Stimulated activated CD8-positive, alpha-beta memory T cell treated with anti-CD3 and anti-CD28 coated beads, Interleukin-15, amount 100 ng/mL, for 24 hours (primary cell): ENCODE data around the gene TAF11L8.
"Not testable (repeated sequence)": the region's sequence is repeated elsewhere in the genome, so short reads cannot be mapped to it uniquely, and the experiment has no call there.

Source experiments
- DNase-seq: peaks from one replicate; pipeline ENCODE4 v3.0.0-alpha.2; 2020; ENCODE audit warnings: low read depth

Gene TAF11L8

GRCh38 chr5:17590860-17591259 lies at the start of gene TAF11L8:
TAF11L8 (minus strand) TSS chr5:17590960.
- not testable (repeated sequence) for DNase-seq

GRCh38 chr5:17634160-17634559 lies 43.4 kb upstream of the TAF11L8 start, which contains the start of gene TAF11L14:
TAF11L14 (plus strand) TSS chr5:17634460.
- no peak for DNase-seq

GRCh38 chr5:17631788-17632187 lies 41.0 kb upstream of the TAF11L8 start, which contains the start of gene TAF11L13:
TAF11L13 (plus strand) TSS chr5:17632088.
- DNase-seq = not testable (repeated sequence)

- no peak for DNase-seq
Measured at GRCh38 chr5:17625686-17626085, 34.9 kb upstream of the TAF11L8 start.

- DNase-seq = no peak
Measured at GRCh38 chr5:17620627-17621026, 29.9 kb upstream of the TAF11L8 start.

- DNase-seq = no peak
Measured at GRCh38 chr5:17619354-17619753, 28.6 kb upstream of the TAF11L8 start.

GRCh38 chr5:17614872-17615605 lies 24.3 kb upstream of the TAF11L8 start:
- DNase-seq = no peak

- not testable (repeated sequence) for DNase-seq
Measured at GRCh38 chr5:17610092-17610491, 19.3 kb upstream of the TAF11L8 start, which contains the start of gene TAF11L12. TAF11L12 (plus strand) TSS chr5:17610392.

GRCh38 chr5:17607461-17607860 lies 16.7 kb upstream of the TAF11L8 start:
- DNase-seq = not testable (repeated sequence)

GRCh38 chr5:17604951-17605350 lies 14.2 kb upstream of the TAF11L8 start:
- no peak for DNase-seq

- DNase-seq = not testable (repeated sequence)
Measured at GRCh38 chr5:17603880-17604279, 13.1 kb upstream of the TAF11L8 start, which contains the start of gene TAF11L11. TAF11L11 (plus strand) TSS chr5:17604183.

GRCh38 chr5:17597728-17598127 lies 7.0 kb upstream of the TAF11L8 start, which contains the start of gene TAF11L10:
TAF11L10 (minus strand) TSS chr5:17597828.
- not testable (repeated sequence) for DNase-seq

- not testable (repeated sequence) for DNase-seq
Measured at GRCh38 chr5:17594255-17594654, 3.5 kb upstream of the TAF11L8 start, which contains the start of gene TAF11L9. TAF11L9 (minus strand) TSS chr5:17594394.

- not testable (repeated sequence) for DNase-seq
Measured at GRCh38 chr5:17585658-17586057, 5.1 kb downstream of the TAF11L8 start, which contains the start of gene TAF11L7. TAF11L7 (minus strand) TSS chr5:17585758.
